ENCODE data around the gene TOLLIP. TPM values are rescaled to one million over a fixed set of nuclear protein-coding genes. Genes with fewer than 3 reads are reported as not detected.

The TOLLIP gene
- total and polyA plus RNA-seq, 2 of the 8 experiments (the other 6 are each of a cell fraction or from before 2014, with no cell fraction given): 23.7 to 34.7 TPM

- H2BK20ac ChIP-seq (ENCODE audit: low read length): no peak overlapping the region
- no peak overlapping the region for H3K9ac ChIP-seq (replicated peaks in 1 of 4; ENCODE audit: extremely low read depth in 1 of 4, low read depth in 3 of 4, low read length in 3 of 4)
- H4K8ac ChIP-seq (ENCODE audit: extremely low read depth, insufficient read depth, low read length): no peak overlapping the region
- H3K14ac ChIP-seq (ENCODE audit: insufficient read length): no peak overlapping the region
- H3K18ac ChIP-seq (ENCODE audit: extremely low read depth, low read length): no peak overlapping the region
- FAIRE-seq (no peak), DNase-seq (ENCODE audit: low read depth in 1 of 2, low spot score in 2 of 2) (no peak)
- H4K91ac ChIP-seq (replicated peaks; ENCODE audit: insufficient read length, low read length): no peak overlapping the region
- H2BK12ac ChIP-seq (ENCODE audit: low read depth, low read length): no peak overlapping the region
- H3K23ac ChIP-seq (ENCODE audit: insufficient read length): no peak overlapping the region
- no peaks in the 10 kb centered on the region for H3K4me1 ChIP-seq (replicated peaks in 1 of 4; ENCODE audit: control insufficient read depth in 3 of 4, insufficient read depth in 4 of 4, low read length in 3 of 4)
- WGBS, 2 experiments (ENCODE audit: extremely low coverage in 1 of 2, insufficient coverage in 1 of 2, insufficient read length in 1 of 2, insufficient replicate concordance in 2 of 2, low coverage in 1 of 2, low lambda C conversion rate in 2 of 2, missing lambda C conversion rate in 1 of 2): 95% methylated on average over 9 of the region's 10 CpGs; no CpG with 5 or more reads in 1 of the 2 experiments
- ChIA-PET POLR2A (ENCODE audit: partially characterized antibody) (interaction anchor here (0.7 kb wide), 1 partner anchor 81 kb away, joined by 3 read pairs; no protein-coding TSS in a partner anchor), CTCF (ENCODE audit: partially characterized antibody) (interaction anchor here (0.6 to 1.4 kb wide), 7 partner anchors 23 to 233 kb away, joined by 3 to 4 read pairs (median 3); no protein-coding TSS in a partner anchor)
- H3K23me2 ChIP-seq (ENCODE audit: low read depth, low read length): no peaks in the 10 kb centered on the region
- H3K36me3 ChIP-seq (ENCODE audit: control insufficient read depth in 2 of 4, insufficient read depth in 4 of 4, low read length in 3 of 4): peaks cover 0 to 4% (median 0%) of the 10 kb centered on the region in 4 experiments; a peak in 1 of 8 replicates
- H3K79me2 ChIP-seq (ENCODE audit: control insufficient read depth in 1 of 2, insufficient read depth in 2 of 2, low read length in 2 of 2): no peaks in the 10 kb centered on the region
- H2BK5ac ChIP-seq (ENCODE audit: low read depth, low read length): no peak overlapping the region
- H3K56ac ChIP-seq (replicated peaks; ENCODE audit: insufficient read length, low read depth, low read length): no peak overlapping the region
- H3K4me2 ChIP-seq (ENCODE audit: insufficient read depth in 1 of 2, low read depth in 2 of 2, low read length in 2 of 2): no peak overlapping the region
- no peak overlapping the region for H2BK120ac ChIP-seq (replicated peaks; ENCODE audit: low read depth, low read length)
- no peak overlapping the region for H4K5ac ChIP-seq (ENCODE audit: insufficient read length, low read depth, low read length)
- peaks cover 0 to 6% of the 10 kb centered on the region in 2 experiments; a peak in 2 of 4 replicates for H3K9me3 ChIP-seq (ENCODE audit: insufficient read depth in 2 of 2, low read depth in 1 of 2, low read length in 1 of 2)
- no peak overlapping the region for H2AFZ ChIP-seq (ENCODE audit: low read length)
- no peak overlapping the region for H3K4ac ChIP-seq (replicated peaks; ENCODE audit: insufficient read length, low read depth, low read length)
- no peaks in the 10 kb centered on the region for H3K27me3 ChIP-seq (replicated peaks in 1 of 4; ENCODE audit: control insufficient read depth in 3 of 4, extremely low read depth in 1 of 4, insufficient read depth in 3 of 4, low read length in 3 of 4)
- no peak overlapping the region for H3K4me3 ChIP-seq (ENCODE audit: extremely low read depth in 1 of 4, insufficient read depth in 2 of 4, low read depth in 3 of 4, low read length in 4 of 4)
- H4K20me1 ChIP-seq (replicated peaks in 1 of 2; ENCODE audit: control insufficient read depth in 1 of 2, insufficient read depth in 2 of 2, low read length in 2 of 2): no peaks in the 10 kb centered on the region
- H2BK15ac ChIP-seq (ENCODE audit: low read length): no peak overlapping the region
- H2AK5ac ChIP-seq (ENCODE audit: low read depth, low read length): no peak overlapping the region
- no peak overlapping the region for H3K27ac ChIP-seq (ENCODE audit: low read depth, low read length)
- H3K79me1 ChIP-seq (ENCODE audit: low read depth, low read length): no peaks in the 10 kb centered on the region
- TF ChIP-seq TAF1 (IDR thresholded peaks at IDR 0.05; ENCODE audit: low read depth, low read length) (no peak), KDM5A (IDR thresholded peaks at IDR 0.05; ENCODE audit: low read length) (no peak), E2F6 (IDR thresholded peaks at IDR 0.05) (no peak), KDM1A (IDR thresholded peaks at IDR 0.05; ENCODE audit: borderline replicate concordance, low read length) (no peak), HDAC2 (IDR thresholded peaks at IDR 0.05; ENCODE audit: borderline replicate concordance in 1 of 2, low read depth in 2 of 2, low read length in 2 of 2) (no peak), EZH2 (IDR thresholded peaks at IDR 0.05; ENCODE audit: low read depth, low read length, severe bottlenecking) (no peak), GABPA (IDR thresholded peaks at IDR 0.05; ENCODE audit: borderline replicate concordance, insufficient read depth, low read length) (no peak), CTCF (IDR thresholded peaks at IDR 0.05; ENCODE audit: control extremely low read depth in 1 of 3, insufficient read depth in 1 of 3, low read depth in 1 of 3, low read length in 3 of 3) (no peak), EGR1 (IDR thresholded peaks at IDR 0.05; ENCODE audit: borderline replicate concordance, low read depth, low read length) (no peak), JUN (IDR thresholded peaks at IDR 0.05; ENCODE audit: low read depth, low read length) (no peak)
Measured at GRCh38 chr11:1270476-1270875, 39.0 kb downstream of the TOLLIP start.
